HEK293 (cell line): ENCODE measurements around the gene PAFAH1B2.

Experiments
- GLI4 ChIP-seq: fragments of 450-650 bp; formaldehyde crosslinking; IDR thresholded peaks from 2 replicates; pipeline ENCODE4 v1.5.1; 2016; ENCODE audit warnings: missing biosample characterization, missing genetic modification characterization
- GLIS2 ChIP-seq: fragments of 450-650 bp; formaldehyde crosslinking; IDR thresholded peaks from 2 replicates; pipeline ENCODE4 v1.5.1; 2016; ENCODE audit warnings: missing biosample characterization, missing genetic modification characterization
- HOXC10 ChIP-seq: sonication (generic); formaldehyde crosslinking; IDR thresholded peaks from 2 replicates; pipeline ENCODE4 v1.8.1; 2023; ENCODE audit warnings: mild to moderate bottlenecking, missing genetic modification reagents
- IKZF3 ChIP-seq: fragments of 450-650 bp; IDR thresholded peaks from 2 replicates; pipeline ENCODE4 v1.5.0; 2018; ENCODE audit warnings: missing biosample characterization, mild to moderate bottlenecking, missing genetic modification characterization, moderate library complexity
- KLF16 ChIP-seq: fragments of 450-650 bp; formaldehyde crosslinking; IDR thresholded peaks from 2 replicates; pipeline ENCODE4 v1.5.1; 2017; ENCODE audit warnings: missing biosample characterization, missing genetic modification characterization
- KLF8 ChIP-seq: fragments of 450-650 bp; formaldehyde crosslinking; IDR thresholded peaks from 2 replicates; pipeline ENCODE4 v1.5.1; 2016; ENCODE audit warnings: missing biosample characterization, missing genetic modification characterization
- KLF9 ChIP-seq: fragments of 450-650 bp; formaldehyde crosslinking; IDR thresholded peaks from 2 replicates; pipeline ENCODE4 v1.5.1; 2016; ENCODE audit warnings: missing biosample characterization, missing genetic modification characterization, low read depth
- SP3 ChIP-seq: fragments of 450-650 bp; formaldehyde crosslinking; IDR thresholded peaks from 2 replicates; pipeline ENCODE4 v1.5.1; 2016; ENCODE audit warnings: missing biosample characterization, missing genetic modification characterization
- WT1 ChIP-seq: fragments of 450-650 bp; formaldehyde crosslinking; IDR thresholded peaks from 2 replicates; pipeline ENCODE4 v1.5.1; 2016; ENCODE audit warnings: missing biosample characterization, missing genetic modification characterization
- YY1 ChIP-seq: fragments of 450-650 bp; formaldehyde crosslinking; IDR thresholded peaks from 2 replicates; pipeline ENCODE4 v1.5.1; 2018; ENCODE audit warnings: missing biosample characterization, missing genetic modification characterization
- YY2 ChIP-seq: fragments of 450-650 bp; formaldehyde crosslinking; IDR thresholded peaks from 2 replicates; pipeline ENCODE4 v1.5.1; 2016; ENCODE audit warnings: missing biosample characterization, missing genetic modification characterization
- ZBTB11 ChIP-seq: fragments of 450-650 bp; formaldehyde crosslinking; conservative IDR thresholded peaks from 2 replicates; pipeline ENCODE4 v1.5.1; 2016; ENCODE audit warnings: low read depth, missing biosample characterization, missing genetic modification characterization
- ZFP69B ChIP-seq: fragments of 450-650 bp; formaldehyde crosslinking; IDR thresholded peaks from 2 replicates; pipeline ENCODE4 v1.5.1; 2016; ENCODE audit warnings: missing biosample characterization, missing genetic modification characterization
- ZIC2 ChIP-seq: fragments of 450-650 bp; formaldehyde crosslinking; IDR thresholded peaks from 2 replicates; pipeline ENCODE4 v1.5.1; 2016; ENCODE audit warnings: missing biosample characterization, missing genetic modification characterization
- ZNF121 ChIP-seq: fragments of 450-650 bp; formaldehyde crosslinking; IDR thresholded peaks from 2 replicates; pipeline ENCODE4 v1.5.1; 2016; ENCODE audit warnings: missing biosample characterization, missing genetic modification characterization
- ZNF132 ChIP-seq: fragments of 450-650 bp; formaldehyde crosslinking; IDR thresholded peaks from 2 replicates; pipeline ENCODE4 v1.5.1; 2017; ENCODE audit warnings: missing biosample characterization, missing genetic modification characterization, borderline replicate concordance
- ZNF138 ChIP-seq: fragments of 450-650 bp; formaldehyde crosslinking; IDR thresholded peaks from 2 replicates; pipeline ENCODE4 v1.5.1; 2016; ENCODE audit warnings: missing biosample characterization, missing genetic modification characterization, borderline replicate concordance
- ZNF174 ChIP-seq: fragments of 450-650 bp; formaldehyde crosslinking; IDR thresholded peaks from 2 replicates; pipeline ENCODE4 v1.5.0; 2017; ENCODE audit warnings: missing biosample characterization, mild to moderate bottlenecking, missing genetic modification characterization
- ZNF24 ChIP-seq: fragments of 450-650 bp; formaldehyde crosslinking; IDR thresholded peaks from 2 replicates; pipeline ENCODE4 v1.5.1; 2016; ENCODE audit warnings: missing biosample characterization, missing genetic modification characterization
- ZNF391 ChIP-seq: fragments of 450-650 bp; formaldehyde crosslinking; IDR thresholded peaks from 2 replicates; pipeline ENCODE4 v1.5.1; 2016; ENCODE audit warnings: low read depth, missing biosample characterization, missing genetic modification characterization, borderline replicate concordance
- ZNF398 ChIP-seq: fragments of 450-650 bp; formaldehyde crosslinking; IDR thresholded peaks from 2 replicates; pipeline ENCODE4 v1.5.1; 2017; ENCODE audit warnings: missing biosample characterization, missing genetic modification characterization
- ZNF404 ChIP-seq: fragments of 450-650 bp; formaldehyde crosslinking; IDR thresholded peaks from 2 replicates; pipeline ENCODE4 v1.5.1; 2017; ENCODE audit warnings: missing biosample characterization, missing genetic modification characterization
- ZNF433 ChIP-seq: fragments of 450-650 bp; formaldehyde crosslinking; IDR thresholded peaks from 2 replicates; pipeline ENCODE4 v1.5.1; 2016; ENCODE audit warnings: missing biosample characterization, missing genetic modification characterization, low read depth
- ZNF510 ChIP-seq: fragments of 450-650 bp; formaldehyde crosslinking; IDR thresholded peaks from 2 replicates; pipeline ENCODE4 v1.5.1; 2018; ENCODE audit warnings: mild to moderate bottlenecking, missing genetic modification characterization, missing biosample characterization; ENCODE audit not compliant: insufficient replicate concordance
- ZNF514 ChIP-seq: fragments of 450-650 bp; formaldehyde crosslinking; IDR thresholded peaks from 2 replicates; pipeline ENCODE4 v1.5.1; 2016; ENCODE audit warnings: missing biosample characterization, missing genetic modification characterization
- ZNF560 ChIP-seq: fragments of 450-650 bp; formaldehyde crosslinking; IDR thresholded peaks from 2 replicates; pipeline ENCODE4 v1.5.1; 2017; ENCODE audit warnings: missing biosample characterization, missing genetic modification characterization, borderline replicate concordance
- ZNF561 ChIP-seq: fragments of 450-650 bp; IDR thresholded peaks from 2 replicates; pipeline ENCODE4 v1.5.1; 2018; ENCODE audit warnings: missing biosample characterization, missing genetic modification characterization, borderline replicate concordance
- ZNF600 ChIP-seq: fragments of 450-650 bp; formaldehyde crosslinking; IDR thresholded peaks from 2 replicates; pipeline ENCODE4 v1.5.1; 2016; ENCODE audit warnings: missing biosample characterization, missing genetic modification characterization
- ZNF621 ChIP-seq: fragments of 450-650 bp; formaldehyde crosslinking; IDR thresholded peaks from 2 replicates; pipeline ENCODE4 v1.5.1; 2017; ENCODE audit warnings: missing biosample characterization, missing genetic modification characterization
- ZNF626 ChIP-seq: fragments of 450-650 bp; sonication (Bioruptor Pico); formaldehyde crosslinking; IDR thresholded peaks from 2 replicates; pipeline ENCODE4 v1.5.1; 2018; ENCODE audit warnings: missing biosample characterization, missing genetic modification characterization, inconsistent platforms
- ZNF654 ChIP-seq: fragments of 450-650 bp; formaldehyde crosslinking; IDR thresholded peaks from 2 replicates; pipeline ENCODE4 v1.5.1; 2016; ENCODE audit warnings: low read depth, missing biosample characterization, missing genetic modification characterization
- ZNF76 ChIP-seq: fragments of 450-650 bp; formaldehyde crosslinking; IDR thresholded peaks from 2 replicates; pipeline ENCODE4; 2016; ENCODE audit warnings: low read depth, missing biosample characterization, missing genetic modification characterization, borderline replicate concordance
- ZNF777 ChIP-seq: fragments of 450-650 bp; formaldehyde crosslinking; IDR thresholded peaks from 2 replicates; pipeline ENCODE4 v1.5.1; 2017; ENCODE audit warnings: missing biosample characterization, missing genetic modification characterization, borderline replicate concordance
- ZNF792 ChIP-seq: fragments of 450-650 bp; formaldehyde crosslinking; IDR thresholded peaks from 2 replicates; pipeline ENCODE4 v1.5.1; 2016; ENCODE audit warnings: missing biosample characterization, missing genetic modification characterization
- TF ChIP-seq, protein P1 (sequence below): fragments of 450-650 bp; formaldehyde crosslinking; IDR thresholded peaks from 2 replicates; pipeline ENCODE4 v1.5.1; 2016; ENCODE audit warnings: missing biosample characterization, missing genetic modification characterization

Gene PAFAH1B2

DNA sequence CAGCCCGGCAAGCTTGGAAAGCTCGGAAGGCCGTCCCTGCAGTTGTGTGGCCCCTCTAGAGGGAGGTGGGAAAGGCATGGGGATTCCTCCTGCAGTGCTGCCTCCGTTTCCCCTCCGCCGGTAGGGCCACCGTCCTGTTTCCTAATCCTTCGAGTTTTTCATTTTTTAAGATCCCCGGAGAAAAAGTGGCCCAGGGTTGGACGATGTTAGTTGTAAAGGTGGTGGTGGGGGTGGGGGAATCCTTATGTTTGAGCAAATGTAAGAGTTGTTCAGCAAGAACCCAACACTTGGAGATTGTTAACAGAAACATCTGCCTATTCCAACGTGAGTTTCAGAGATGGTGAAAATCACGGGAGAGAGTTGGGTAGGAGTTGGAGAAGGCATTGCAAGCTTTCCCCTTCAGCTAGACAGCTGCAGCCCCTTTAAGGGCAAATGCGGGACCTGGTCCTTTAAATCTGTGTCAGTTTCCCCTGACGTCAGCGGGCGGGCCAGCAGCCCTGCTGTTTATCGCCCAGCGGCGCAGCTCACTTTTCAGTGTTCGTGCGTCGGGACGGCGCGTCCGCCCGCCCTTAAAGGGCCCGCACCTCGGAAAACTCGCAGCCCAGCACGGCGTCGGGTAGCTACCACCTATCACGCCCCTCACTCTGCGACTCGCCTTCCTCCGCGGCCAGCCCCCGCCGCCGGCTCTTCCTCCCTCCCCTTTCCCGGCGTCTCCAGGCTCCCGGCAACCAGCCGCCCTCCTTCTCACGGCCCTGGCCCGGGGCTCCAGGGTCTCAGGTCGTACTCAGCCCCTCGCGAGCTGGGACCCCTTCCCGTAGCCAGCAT is 34.3 kb downstream of the PAFAH1B2 start, which contains the start of gene SIDT2 (continued):
- TF ChIP-seq ZNF510 (no peak), ZBTB11 (tag by site-specific recombination) (no peak), ZNF777 (no peak), YY2 (tag by site-specific recombination) (no peak), ZNF76 (tag by site-specific recombination) (peak; percentile 49; the same call in 1 of the 2 replicates), ZNF174 (tag by site-specific recombination) (no peak), ZFP69B (tag by site-specific recombination) (peak; percentile 90), ZNF24 (tag by site-specific recombination) (no peak), WT1 (tag by site-specific recombination) (peak; percentile 65; the same call in 1 of the 2 replicates), YY1 (tag by site-specific recombination) (no peak), HOXC10 (CRISPR knock-in tag) (no peak), ZNF404 (tag by site-specific recombination) (no peak), ZNF600 (tag by site-specific recombination) (peak; percentile 11; the same call in 1 of the 2 replicates), ZNF132 (tag by site-specific recombination) (no peak), ZNF621 (tag by site-specific recombination) (no peak), IKZF3 (tag by site-specific recombination) (no peak), ZNF654 (tag by site-specific recombination) (no peak), SP3 (tag by site-specific recombination) (peak; percentile 53; the same call in 1 of the 2 replicates), ZNF792 (tag by site-specific recombination) (no peak), ZNF514 (no peak), GLI4 (no peak), ZNF138 (tag by site-specific recombination) (no peak), ZIC2 (tag by site-specific recombination) (peak; percentile 52), ZNF121 (tag by site-specific recombination) (no peak), KLF8 (tag by site-specific recombination) (peak; percentile 59; the same call in 1 of the 2 replicates), ZNF433 (tag by site-specific recombination) (no peak), ZNF398 (tag by site-specific recombination) (peak; percentile 18; the same call in 1 of the 2 replicates), KLF9 (tag by site-specific recombination) (peak; percentile 71; the same call in 1 of the 2 replicates), ZNF560 (no peak), ZNF561 (tag by site-specific recombination) (peak; percentile 49; the same call in 1 of the 2 replicates), ZNF626 (no peak), KLF16 (tag by site-specific recombination) (peak; percentile 51; the same call in 1 of the 2 replicates), ZNF391 (tag by site-specific recombination) (no peak), GLIS2 (tag by site-specific recombination) (no peak; the same call in 1 of the 2 replicates)
- TF ChIP-seq, protein P1, sequence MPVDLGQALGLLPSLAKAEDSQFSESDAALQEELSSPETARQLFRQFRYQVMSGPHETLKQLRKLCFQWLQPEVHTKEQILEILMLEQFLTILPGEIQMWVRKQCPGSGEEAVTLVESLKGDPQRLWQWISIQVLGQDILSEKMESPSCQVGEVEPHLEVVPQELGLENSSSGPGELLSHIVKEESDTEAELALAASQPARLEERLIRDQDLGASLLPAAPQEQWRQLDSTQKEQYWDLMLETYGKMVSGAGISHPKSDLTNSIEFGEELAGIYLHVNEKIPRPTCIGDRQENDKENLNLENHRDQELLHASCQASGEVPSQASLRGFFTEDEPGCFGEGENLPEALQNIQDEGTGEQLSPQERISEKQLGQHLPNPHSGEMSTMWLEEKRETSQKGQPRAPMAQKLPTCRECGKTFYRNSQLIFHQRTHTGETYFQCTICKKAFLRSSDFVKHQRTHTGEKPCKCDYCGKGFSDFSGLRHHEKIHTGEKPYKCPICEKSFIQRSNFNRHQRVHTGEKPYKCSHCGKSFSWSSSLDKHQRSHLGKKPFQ (tag by site-specific recombination), result no peak
